Aorta (tissue), 5 donors: ENCODE measurements around the gene CADM4. TPM values are rescaled to one million over a fixed set of nuclear protein-coding genes. Genes with fewer than 3 reads are reported as not detected.

ENCODE experiments used
- ATAC-seq: fragments of 200-7000 bp; cut with Tn5 transposase; one replicate; pipeline ENCODE4 v1.9.1; 2022; ENCODE audit warnings: moderate library complexity; ENCODE audit not compliant: low FRiP score
- DNase-seq, 2 donors: peaks; one replicate each; pipeline ENCODE4 v3.0.0-alpha.2; 2020
- H3K27ac ChIP-seq, 2 donors: one replicate each; pipeline ENCODE4 v1.5.1; 2013; ENCODE audit warnings: low read length in 2 of 2, mild to moderate bottlenecking in 2 of 2, moderate library complexity in 2 of 2, control low read depth in 1 of 2, inconsistent platforms in 1 of 2, low read depth in 1 of 2
- H3K27me3 ChIP-seq, 2 donors: one replicate each; pipeline ENCODE4 v1.6.1; 2013; ENCODE audit warnings: control low read depth in 1 of 2, low read length in 1 of 2, mild to moderate bottlenecking in 1 of 2, moderate library complexity in 1 of 2; ENCODE audit not compliant: insufficient read depth in 2 of 2, control insufficient read depth in 1 of 2
- H3K36me3 ChIP-seq, 2 donors: one replicate each; pipeline ENCODE4 v1.6.1; 2013; ENCODE audit warnings: control low read depth in 1 of 2, low read length in 1 of 2, mild to moderate bottlenecking in 1 of 2; ENCODE audit not compliant: insufficient read depth in 2 of 2, control insufficient read depth in 1 of 2
- H3K4me1 ChIP-seq, 2 donors: one replicate each; pipeline ENCODE4 v1.6.1; 2013; ENCODE audit warnings: low read length in 2 of 2, control low read depth in 1 of 2, mild to moderate bottlenecking in 1 of 2, moderate library complexity in 1 of 2; ENCODE audit not compliant: insufficient read depth in 2 of 2, control insufficient read depth in 1 of 2
- H3K4me3 ChIP-seq, 2 donors: one replicate each; pipeline ENCODE4 v1.5.1; 2013; ENCODE audit warnings: low read length in 2 of 2, control low read depth in 1 of 2, mild to moderate bottlenecking in 1 of 2
- H3K9me3 ChIP-seq: one replicate; pipeline ENCODE4 v1.6.1; 2013; ENCODE audit warnings: mild to moderate bottlenecking, low read length; ENCODE audit not compliant: control insufficient read depth
- WGBS, 2 donors: extraction: QIAGEN DNeasy Blood & Tissue Kit; methylation state at CpG; one replicate each; pipeline ENCODE4 v1.1.7; 2013; 5-methylcytosine and 5-hydroxymethylcytosine counted together
- intact Hi-C, 2 donors: fragments of 100-400 bp; cut with DNase I; formaldehyde crosslinking; loops; one replicate each; pipeline versions ENCODE4 v1.14.2 to v1.15.0; 2022
- polyA plus RNA-seq, 2 donors: library from polyadenylated mRNA; stranded (reverse); fragments of 200-250 nt; gene quantifications; one replicate each; pipeline ENCODE4 v1.2.3, GENCODE V29; 2013
- total RNA-seq, 2 donors: library from RNA; stranded (reverse); fragmentation: NEBNext Ultra II Directional; extraction: Animal tissue kit (Norgen Biotek cat#: 25700); gene quantifications; one replicate each; pipeline ENCODE4 v1.2.1, GENCODE V29; 2021
- donor health status: healthy with polysubstance abuse.
- donor health status: Bipolar disorder and iron deficiency.
- donor health status: DM: no; HTN: no; CAD: no.
- donor health status: DM: no; HTN: no; CAD: no.
- donor health status: DM: yes; HTN: yes; CAD: no.

CADM4 gene
- total and polyA plus RNA-seq, 4 donors: 2.9 to 8.1 (median 4.8) TPM

DNA sequence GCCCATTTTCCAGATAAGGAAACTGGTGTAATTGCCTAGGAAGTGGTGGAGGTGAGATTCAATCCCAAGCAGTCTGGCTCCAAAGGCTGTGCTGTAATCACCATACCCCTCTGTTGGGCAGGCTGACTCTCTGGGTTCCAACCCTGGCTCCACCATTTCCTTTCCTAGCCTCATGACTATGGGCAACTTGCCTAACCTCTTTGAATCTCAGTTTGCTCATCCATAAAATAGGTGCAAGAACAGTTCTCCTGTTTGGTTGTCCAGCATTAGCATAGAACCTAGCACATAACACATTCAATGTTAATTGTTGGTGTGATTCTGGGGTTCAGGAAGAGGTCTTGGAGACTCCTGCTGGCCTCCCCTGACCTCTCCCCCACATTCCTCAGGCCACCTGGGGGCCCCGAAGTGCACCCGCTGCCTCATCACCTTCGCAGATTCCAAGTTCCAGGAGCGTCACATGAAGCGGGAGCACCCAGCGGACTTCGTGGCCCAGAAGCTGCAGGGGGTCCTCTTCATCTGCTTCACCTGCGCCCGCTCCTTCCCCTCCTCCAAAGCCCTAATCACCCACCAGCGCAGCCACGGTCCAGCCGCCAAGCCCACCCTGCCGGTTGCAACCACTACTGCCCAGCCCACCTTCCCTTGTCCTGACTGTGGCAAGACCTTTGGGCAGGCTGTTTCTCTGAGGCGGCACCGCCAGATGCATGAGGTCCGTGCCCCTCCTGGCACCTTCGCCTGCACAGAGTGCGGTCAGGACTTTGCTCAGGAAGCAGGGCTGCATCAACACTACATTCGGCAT is 41.0 kb downstream of the CADM4 start:
- WGBS, 2 donors: 89 to 91% methylated on average over 19 of the region's 19 CpGs
- Histone ChIP-seq H3K36me3 (peaks cover 3 to 6% of the 10 kb centered on the region in 2 donors), H3K4me3 (no peak overlapping the region)

DNA sequence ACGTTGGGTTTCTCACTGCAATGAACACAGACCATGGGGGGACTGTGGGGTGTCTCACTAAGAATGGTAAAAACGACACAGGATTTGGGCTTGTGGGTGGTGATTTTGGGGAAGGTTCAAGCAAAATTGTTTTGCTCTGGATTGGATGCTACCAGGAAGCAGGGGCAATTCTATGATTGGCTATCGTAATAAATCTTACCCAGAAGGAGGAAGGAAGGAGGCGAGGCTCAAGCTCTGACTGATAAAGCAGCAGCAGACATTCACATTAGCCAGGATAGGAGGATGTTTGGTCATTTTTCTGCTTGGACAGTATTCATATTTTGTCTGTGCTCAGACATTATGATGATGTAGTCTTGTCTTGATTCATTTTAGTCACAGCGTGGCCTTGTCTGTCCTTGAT is 41.8 kb downstream of the CADM4 start:
- 46 to 52% methylated on average over 5 of the region's 5 CpGs for WGBS, 2 donors

More for the DNA sequence above, 41.0 kb downstream of the CADM4 start:
- ATAC-seq: no peak
- Histone ChIP-seq H3K9me3 (no peaks in the 10 kb centered on the region), H3K27ac (no peak overlapping the region), H3K27me3 (no peaks in the 10 kb centered on the region), H3K4me1 (peaks cover 0 to 5% of the 10 kb centered on the region in 2 donors)
- intact Hi-C loops: no loop called here
- DNase-seq: no peak

DNA sequence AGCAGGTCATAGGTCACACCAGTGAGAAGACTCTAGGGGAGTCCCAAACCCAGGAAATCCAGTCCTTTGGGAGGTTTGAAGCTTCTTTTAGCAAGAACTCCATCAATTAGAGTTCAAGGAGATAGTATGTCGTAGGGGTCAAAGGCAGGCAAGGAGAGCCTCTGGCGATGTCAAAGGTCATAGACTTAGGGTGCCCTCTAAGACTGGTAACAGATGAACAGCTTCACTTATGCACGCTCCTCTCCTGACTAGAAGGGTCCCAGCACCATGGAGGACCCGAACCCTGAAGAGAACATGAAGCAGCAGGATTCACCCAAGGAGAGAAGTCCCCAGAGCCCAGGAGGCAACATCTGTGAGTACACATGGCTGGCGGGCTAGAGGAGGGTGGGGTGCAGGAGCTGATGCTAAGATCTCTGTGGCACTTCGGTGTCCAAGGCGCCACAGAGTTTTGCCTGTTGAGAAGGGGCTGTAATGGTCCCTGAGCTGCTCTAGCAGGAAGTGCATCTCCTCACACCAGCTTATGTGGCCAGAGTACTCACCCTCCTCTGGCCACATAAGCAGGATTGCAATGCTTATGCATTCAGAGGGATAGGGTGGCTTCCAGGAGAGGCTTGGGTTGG is 42.7 kb downstream of the CADM4 start:
- ATAC-seq (no peak), DNase-seq (no peak)
- Histone ChIP-seq H3K36me3 (peaks cover 0 to 9% of the 10 kb centered on the region in 2 donors), H3K9me3 (no peaks in the 10 kb centered on the region), H3K27ac (peak overlapping the region; percentile 15 to 61), H3K27me3 (no peaks in the 10 kb centered on the region), H3K4me1 (peaks cover 0 to 5% of the 10 kb centered on the region in 2 donors), H3K4me3 (peak overlapping the region; percentile 39 to 45)
- intact Hi-C loops: loop anchor here (1.0 to 2.0 kb wide), 2 partner anchors 22 to 64 kb away; partner anchors contain the start of genes PINLYP (in 2 of the 2), XRCC1 (in 2 of the 2) and ZNF575 (in 1 of the 2)
- 21% methylated on average over 7 of the region's 7 CpGs for WGBS, 2 donors

More for the DNA sequence above, 41.8 kb downstream of the CADM4 start:
- intact Hi-C loops: loop anchor here in 1 of 2 donors (2.0 kb wide), 1 partner anchor 65 kb away; the partner anchor contains the start of gene ZNF575
- no peaks in the 10 kb centered on the region for H3K9me3 ChIP-seq
- ATAC-seq (no peak), DNase-seq (no peak)
- H3K27ac ChIP-seq: no peak overlapping the region
- H3K4me3 ChIP-seq: peak overlapping the region in 1 of 2 donors; percentile 39
- H3K4me1 ChIP-seq: peaks cover 0 to 5% of the 10 kb centered on the region in 2 donors
- H3K36me3 ChIP-seq: peaks cover 3 to 8% of the 10 kb centered on the region in 2 donors
- no peaks in the 10 kb centered on the region for H3K27me3 ChIP-seq

DNA sequence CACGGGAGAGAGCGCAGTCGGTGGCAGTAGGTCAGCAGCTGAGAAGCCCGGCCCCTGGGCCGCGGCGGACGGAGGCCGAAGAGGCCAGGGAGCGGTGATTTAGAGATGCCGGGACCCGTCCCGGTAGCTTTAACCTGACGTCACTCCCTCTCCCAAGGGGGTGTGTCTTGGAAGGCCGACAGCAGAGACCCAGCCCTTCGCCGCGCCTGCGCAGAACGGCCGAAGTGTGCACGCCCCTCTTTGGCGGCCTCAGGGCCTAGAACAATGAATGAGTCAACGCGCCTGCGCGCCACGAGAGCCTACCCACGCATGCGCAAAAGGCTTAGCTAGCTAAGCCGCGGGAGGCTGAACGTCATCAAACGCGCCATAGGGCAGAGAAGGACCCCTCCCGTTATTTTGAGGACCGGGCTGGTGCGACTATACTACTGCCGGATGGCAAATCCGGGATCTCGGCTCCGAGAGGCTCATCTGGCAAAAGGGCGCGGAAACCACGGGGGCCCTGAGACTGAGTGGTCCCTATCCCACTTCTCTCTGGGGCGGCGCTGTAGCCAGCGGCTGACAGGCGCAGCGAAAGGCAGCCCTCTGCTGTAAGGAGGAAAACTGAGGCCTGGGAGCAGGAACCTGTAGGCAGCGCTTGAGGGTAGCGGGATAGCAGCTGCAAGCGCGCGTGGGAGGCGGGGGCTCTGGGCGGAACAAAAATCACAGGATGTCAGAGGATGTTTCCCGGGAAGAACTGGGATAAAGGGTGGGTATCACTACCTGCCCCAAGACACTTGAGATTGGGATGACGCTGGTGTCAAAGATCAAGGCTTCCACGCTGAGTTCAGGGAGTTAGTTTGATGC is 43.4 kb downstream of the CADM4 start, which contains the start of the genes IRGQ and ZNF576:
TSS of gene IRGQ (minus strand) at position 136 of the 843 bp plus-strand sequence. CDS start 796 bp downstream, outside the sequence.
TSS of gene ZNF576 (plus strand) at position 597 of the 843 bp plus-strand sequence. CDS start 514 bp downstream, outside the sequence.
- Histone ChIP-seq H3K27me3 (no peaks in the 10 kb centered on the region), H3K36me3 (peaks cover 0 to 10% of the 10 kb centered on the region in 2 donors), H3K27ac (peak within 1 kb of the TSS; percentile 15 to 61), H3K4me1 (peaks cover 0 to 5% of the 10 kb centered on the region in 2 donors), H3K9me3 (no peaks in the 10 kb centered on the region), H3K4me3 (peak within 1 kb of the TSS; percentile 45 to 74)
- ATAC-seq (peak; percentile 97), DNase-seq (peak; percentile 100)
- intact Hi-C loops: loop anchor here (1.0 to 2.0 kb wide), 2 partner anchors 21 to 63 kb away; partner anchors contain the start of genes PINLYP (in 2 of the 2), XRCC1 (in 2 of the 2) and ZNF575 (in 1 of the 2)
- 0% methylated on average over 58 to 60 of the region's 60 CpGs for whole genome bisulfite sequencing, 2 donors

DNA sequence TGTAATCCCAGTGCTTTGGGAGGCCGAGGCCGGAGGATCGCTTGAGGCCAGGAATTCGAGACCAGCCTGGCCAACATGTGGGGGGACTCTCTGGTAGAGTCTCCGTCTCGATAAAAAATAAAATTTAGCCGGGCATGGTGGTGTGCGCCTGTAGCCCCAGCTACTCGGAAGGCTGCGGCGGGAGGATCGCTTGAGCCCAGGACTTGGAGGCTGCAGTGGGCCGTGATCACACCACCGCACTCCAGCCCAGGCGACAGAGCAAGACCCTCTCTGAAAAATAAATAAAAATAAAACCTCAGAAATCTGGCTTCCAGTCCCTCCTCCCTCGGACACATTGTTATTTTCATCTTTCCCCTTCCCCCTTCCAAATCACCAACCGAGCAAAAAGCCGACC is 44.0 kb downstream of the CADM4 start:
- Histone ChIP-seq H3K9me3 (no peaks in the 10 kb centered on the region), H3K27me3 (no peaks in the 10 kb centered on the region), H3K36me3 (peaks cover 0 to 10% of the 10 kb centered on the region in 2 donors), H3K4me1 (peaks cover 0 to 5% of the 10 kb centered on the region in 2 donors), H3K27ac (peak overlapping the region in 1 of 2 donors; percentile 50), H3K4me3 (peak overlapping the region; percentile 15 to 74)
- no peak for DNase-seq
- WGBS, 2 donors: 1% methylated on average over 18 of the region's 18 CpGs
- intact Hi-C loops: no loop called here
- ATAC-seq: peak; percentile 26

DNA sequence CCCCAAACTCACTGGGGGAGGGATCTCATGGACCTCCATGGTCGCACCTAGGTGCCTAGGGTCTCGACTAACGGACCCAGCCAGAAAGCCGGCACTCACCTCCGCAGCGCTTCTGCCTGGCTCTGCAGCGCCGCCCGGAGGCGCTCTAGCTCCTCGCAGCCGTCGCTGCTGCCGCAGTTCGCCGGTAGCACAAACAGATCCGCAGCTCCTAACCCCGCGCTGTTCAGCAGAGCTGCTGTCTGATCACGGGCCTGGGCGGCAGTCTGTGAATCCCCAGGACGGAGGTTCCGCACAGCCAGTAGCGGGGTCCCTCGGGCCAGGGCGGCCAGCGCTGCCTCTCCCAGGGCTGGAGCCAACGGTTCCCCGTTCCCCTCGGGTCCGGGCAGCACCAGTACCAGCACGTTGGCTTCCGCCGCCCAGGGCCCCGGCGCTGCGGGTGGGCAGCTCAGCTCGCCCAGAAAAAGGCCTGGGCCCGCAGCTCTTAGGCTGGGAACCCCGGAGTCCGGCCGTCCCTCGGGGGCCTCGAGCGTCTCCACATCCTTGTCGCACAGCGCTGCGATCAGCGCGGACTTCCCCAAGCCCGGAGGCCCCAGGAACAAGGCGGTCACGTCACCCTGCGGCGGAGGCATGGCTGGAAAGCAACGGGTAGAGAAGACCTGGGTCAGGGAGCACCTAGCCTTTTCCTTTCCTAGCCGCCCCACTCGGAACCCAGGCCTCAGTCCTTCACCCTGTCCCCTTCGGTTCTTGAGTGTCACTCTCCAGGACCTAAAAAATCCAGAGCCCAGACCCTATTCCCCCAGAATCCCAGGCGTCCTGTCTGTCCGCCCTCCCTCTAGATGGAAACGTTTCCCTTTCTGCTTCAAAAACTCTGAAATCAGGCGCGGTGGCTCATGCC is 44.7 kb downstream of the CADM4 start:
- 1% methylated on average over 63 to 64 of the region's 64 CpGs for WGBS, 2 donors
- Histone ChIP-seq H3K36me3 (peaks cover 0 to 10% of the 10 kb centered on the region in 2 donors), H3K9me3 (no peaks in the 10 kb centered on the region), H3K27me3 (no peaks in the 10 kb centered on the region), H3K4me1 (peaks cover 0 to 5% of the 10 kb centered on the region in 2 donors), H3K27ac (peak overlapping the region in 1 of 2 donors; percentile 50), H3K4me3 (peak overlapping the region; percentile 15 to 74)
- peak; percentile 78 to 82 for DNase-seq
- peak; percentile 13 for ATAC-seq
- intact Hi-C loops: loop anchor here in 1 of 2 donors (5.0 kb wide), 1 partner anchor 58 kb away; no protein-coding TSS in a partner anchor

DNA sequence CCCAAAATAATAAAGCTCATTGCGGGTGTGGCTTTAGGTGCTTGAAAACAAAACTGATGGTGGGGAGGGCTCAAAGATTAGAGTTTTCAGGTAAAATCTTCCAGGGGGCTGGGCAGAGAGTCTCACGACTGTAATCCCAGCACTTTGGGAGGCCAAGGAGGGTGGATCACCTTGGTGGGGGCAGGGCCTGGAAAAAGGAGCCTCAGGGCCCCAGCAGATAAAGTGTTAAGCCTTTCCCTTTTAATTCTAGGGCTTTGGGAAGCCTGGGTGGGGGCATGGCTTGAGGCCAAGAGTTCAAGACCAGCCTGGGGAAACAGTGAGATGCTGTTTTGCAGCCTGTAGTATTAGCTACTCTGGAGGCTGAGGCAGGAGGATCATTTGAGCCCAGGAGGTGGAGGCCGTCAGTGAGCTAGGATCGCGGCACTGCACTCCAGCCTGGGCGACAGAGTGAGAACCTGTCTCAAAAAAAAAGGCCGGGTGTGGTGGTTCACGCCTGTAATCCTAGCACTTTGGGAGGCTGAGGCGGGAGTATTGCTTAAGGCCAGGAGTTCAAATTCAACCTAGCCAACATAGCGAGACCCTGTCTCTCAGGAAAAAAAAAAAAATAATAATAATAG is 45.5 kb downstream of the CADM4 start:
- intact Hi-C loops: loop anchor here in 1 of 2 donors (5.0 kb wide), 1 partner anchor 57 kb away; no protein-coding TSS in a partner anchor
- Histone ChIP-seq H3K9me3 (no peaks in the 10 kb centered on the region), H3K4me1 (peaks cover 0 to 5% of the 10 kb centered on the region in 2 donors), H3K27me3 (no peaks in the 10 kb centered on the region), H3K27ac (no peak overlapping the region), H3K4me3 (peak overlapping the region in 1 of 2 donors; percentile 74), H3K36me3 (peaks cover 0 to 8% of the 10 kb centered on the region in 2 donors)
- no peak for ATAC-seq
- no peak for DNase-seq
- WGBS, 2 donors: 84 to 86% methylated on average over 10 of the region's 10 CpGs
